Measurements from ENCODE around the gene FHIT.

The FHIT gene

DNA sequence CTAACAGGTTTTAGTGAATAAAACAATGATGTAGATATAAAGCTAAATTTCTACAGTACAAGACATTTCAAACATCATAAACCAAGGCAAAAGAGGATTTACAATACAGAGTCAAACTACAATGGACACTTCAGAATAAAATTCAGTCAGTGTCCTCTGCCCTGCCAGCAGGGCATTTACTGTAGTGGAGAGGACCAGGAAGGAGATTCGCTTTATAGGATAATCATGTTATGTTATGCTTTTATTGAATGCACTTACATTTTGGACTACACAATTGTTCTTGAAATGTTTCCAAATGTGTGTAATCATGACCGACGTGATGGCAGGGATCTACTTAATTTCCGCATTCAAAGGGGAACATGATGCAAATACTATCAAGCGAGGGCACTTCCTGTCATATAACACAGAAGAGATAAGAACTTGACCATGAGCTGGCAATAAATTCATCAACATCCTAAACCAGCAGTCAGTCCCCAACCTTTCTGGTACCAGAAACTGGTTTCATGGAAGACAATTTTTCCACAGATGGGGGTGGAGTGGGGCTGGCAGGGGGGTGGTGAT lies 925.6 kb downstream of the FHIT start:
- no peak for DNase-seq (ENCODE audit: low spot score)

DNA sequence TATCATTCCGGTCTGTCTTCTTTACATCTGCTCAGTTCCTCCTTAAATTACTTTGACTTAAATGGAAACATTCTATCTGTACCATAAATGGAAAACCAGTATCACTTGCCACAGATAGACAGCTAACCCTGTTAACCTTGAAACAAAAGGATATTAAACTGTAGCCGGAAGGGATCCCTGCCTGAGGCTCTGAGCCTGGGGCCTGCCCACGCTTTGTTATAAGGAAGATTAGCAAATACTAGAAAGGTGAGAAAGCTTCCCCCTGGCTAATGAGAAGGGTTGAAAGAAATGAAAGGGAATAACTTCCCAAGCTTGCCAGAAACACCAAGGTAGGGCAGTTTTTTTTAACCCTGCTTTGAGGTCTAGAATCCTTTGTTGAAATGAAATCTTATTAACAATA lies 927.6 kb downstream of the FHIT start:
- DNase-seq (ENCODE audit: low spot score): no peak

DNA sequence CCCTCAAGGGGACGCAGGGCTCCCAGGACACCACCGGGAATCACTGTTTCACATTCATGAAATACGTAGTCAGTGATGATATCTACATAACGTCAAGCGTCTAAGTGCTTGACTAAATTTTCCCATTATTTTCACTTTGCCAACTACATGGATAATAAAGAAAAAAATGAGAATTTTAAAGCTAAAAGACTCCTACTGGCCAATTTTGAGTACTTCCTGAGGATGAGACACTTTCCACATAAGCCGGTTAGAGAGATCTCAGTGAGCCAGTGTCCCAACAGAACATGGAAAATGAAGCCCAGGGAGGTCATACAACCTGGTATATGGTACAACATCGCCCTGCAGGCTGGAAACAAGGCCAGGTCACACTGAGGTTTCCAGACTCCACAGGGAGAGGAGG lies 928.1 kb downstream of the FHIT start:
- no peak for DNase-seq (ENCODE audit: low spot score)

DNA sequence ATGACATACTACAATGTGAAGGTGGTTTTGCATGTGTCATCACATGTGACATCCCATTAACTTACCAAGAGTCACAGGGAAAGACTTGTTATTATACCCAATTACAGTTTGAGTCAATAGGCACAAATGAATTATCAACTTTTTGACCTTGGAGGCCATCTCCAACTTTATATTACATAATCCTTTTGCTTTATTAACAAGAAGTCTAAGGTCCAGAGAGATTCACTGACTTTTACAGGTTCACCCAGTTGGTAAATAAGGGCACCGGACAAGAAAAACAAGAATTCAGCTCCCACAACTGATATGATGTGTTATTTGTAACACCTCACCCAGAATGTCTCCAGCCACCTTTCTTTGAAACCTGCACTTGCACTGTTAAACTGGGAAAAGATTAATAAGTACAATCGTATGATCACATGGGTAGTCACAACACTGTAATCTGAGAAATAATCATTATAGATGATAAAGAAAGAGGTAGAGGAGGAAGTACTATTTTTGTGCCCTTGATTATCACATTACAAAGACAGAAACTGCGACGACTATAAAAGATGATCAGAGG lies 928.9 kb downstream of the FHIT start:
- no peak for DNase-seq (ENCODE audit: low spot score)

DNA sequence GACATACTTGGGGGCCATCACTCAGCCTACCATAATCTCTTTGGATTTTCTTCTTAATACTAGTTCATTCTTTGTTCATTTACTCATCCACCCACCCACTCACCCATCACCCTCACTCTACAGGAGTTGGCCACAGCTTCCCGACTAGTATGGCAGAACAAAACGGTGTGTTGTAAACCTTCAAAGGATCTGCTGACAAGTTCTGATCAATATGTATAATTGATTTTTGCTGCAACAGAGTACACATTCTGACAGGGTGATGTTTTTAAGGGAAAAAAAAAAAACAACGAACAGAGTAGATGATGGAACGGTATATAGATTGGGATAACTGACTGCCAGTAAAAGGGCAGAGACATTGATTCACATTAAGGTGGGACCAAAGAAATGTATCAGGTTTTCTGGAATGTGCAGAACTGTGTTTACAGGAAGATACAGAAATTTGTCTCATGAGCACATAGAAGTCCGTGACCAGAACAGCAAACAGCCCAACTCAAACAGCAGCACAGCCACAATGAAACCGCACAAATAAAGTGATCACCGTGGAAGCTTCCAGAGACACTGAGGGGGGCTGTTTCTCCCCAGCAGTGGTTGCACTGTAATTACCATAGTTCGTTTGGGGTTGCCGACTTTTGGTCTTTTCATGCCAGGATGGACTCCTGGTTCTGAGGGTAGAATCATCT lies 931.9 kb downstream of the FHIT start:
- no peak for DNase-seq (ENCODE audit: low spot score)

DNA sequence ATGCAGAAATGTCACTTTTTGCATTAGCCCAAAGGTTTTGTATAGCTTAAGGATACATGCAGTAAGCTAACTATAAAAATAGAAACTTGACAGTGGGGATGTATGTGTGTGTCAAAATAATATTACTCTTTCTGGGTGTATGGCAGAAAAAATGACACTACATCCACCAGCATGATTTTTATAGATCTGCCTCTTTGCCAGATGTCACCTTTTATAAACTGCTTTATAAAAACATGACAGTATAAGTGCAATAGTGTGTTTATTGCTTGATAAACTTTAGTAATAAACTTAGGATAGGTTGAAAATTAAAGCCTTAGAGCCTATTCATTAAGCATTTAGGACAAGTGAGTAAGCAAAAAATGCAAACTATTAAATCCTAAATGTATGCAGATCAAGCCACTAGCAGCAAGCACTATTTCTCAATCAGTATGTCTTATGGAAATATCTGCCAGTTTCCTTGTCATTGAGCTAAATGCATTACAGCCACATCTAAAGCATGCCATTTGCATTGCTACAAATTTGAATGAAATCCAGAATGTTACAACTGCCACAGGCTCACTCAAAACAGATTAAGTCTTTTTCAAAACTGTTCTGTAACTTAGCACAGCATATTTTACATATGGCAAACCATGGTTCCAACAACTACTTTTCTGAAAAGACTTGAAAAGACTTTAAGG lies 935.0 kb downstream of the FHIT start:
- no peak for DNase-seq (ENCODE audit: low spot score)

DNA sequence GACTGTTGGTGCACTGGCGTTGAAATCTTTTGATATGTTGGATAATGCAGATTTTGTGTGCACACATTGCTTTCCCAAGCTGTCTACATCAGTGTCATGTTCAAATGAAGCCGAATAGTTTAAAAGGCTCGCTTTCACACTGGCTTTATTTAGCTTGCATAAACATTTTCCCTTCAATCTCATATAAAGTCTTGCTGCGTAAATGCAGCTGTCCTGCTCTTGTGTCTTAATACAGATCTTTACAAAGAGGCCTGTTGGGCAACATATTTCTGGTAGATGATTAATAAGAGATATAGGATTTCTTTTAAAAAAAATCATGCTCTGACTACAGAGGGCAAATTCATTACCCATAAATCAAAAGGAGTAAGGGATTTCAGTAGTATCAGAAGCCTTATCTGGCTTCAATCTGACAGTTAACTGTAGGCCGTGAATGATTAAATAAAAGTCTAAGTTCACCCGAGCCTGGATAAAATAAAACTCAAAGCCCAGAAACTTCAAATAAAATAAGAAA lies 937.2 kb downstream of the FHIT start:
- no peak for DNase-seq (ENCODE audit: low spot score)

DNA sequence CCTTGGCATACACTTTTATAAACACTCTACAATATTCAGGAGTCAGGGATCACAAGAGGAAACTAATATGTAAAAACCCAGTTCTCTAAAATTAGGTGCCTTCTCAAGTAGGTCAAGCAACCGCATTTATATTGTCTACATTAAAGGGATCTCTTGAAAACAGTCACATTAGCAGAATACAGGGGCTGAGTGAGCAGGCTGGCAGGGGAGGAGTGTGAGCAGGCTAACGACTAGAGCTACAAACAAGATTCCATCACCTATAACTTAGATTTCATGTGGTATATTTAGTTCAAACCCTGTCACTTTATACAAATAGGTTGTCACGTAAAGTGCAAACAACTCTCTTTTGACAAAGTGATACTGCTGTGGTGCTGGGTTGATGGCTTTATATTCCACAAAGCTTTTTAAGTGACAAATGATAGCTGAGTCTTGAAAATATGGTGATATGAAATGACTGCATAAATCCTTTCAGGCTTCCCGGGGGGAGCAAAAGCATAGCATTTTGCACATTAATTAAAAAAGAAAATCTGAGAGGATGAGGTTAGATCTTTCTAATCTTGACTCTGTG lies 937.9 kb downstream of the FHIT start:
- DNase-seq (ENCODE audit: low spot score): no peak

DNA sequence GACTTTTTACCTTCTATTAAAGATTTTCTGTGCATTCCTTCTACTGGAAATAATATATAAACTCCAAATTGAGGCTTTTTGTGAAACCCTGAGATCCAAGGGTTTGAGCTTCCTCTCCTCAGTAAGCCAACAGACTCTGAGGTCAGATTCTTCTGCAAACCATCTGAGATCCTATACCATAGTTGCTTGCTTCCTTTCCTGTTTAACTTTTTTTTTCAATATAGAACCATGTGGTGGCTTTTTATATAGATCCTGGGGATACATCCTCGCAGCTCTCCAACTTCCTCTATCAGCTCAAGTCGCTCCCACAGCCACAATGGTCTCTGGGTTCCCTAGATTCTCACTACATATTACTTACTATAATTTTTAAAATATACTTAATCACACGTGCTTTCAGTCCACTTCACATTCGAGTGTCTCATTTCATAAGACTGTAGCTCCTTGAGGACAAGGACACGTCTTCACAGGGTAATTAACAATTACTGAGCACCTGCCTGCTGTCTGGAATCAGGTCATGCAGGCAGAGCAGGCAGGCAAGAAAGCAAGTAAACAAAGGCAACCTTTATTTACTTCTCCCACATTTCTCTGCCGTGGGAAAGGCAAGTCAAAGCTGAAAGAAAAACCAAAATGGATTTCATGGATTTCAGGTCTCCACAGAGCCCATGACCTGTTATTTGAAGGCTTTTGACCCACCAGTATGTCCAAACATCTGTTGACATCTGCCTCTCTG lies 941.5 kb downstream of the FHIT start:
- no peak for DNase-seq (ENCODE audit: low spot score)

DNA sequence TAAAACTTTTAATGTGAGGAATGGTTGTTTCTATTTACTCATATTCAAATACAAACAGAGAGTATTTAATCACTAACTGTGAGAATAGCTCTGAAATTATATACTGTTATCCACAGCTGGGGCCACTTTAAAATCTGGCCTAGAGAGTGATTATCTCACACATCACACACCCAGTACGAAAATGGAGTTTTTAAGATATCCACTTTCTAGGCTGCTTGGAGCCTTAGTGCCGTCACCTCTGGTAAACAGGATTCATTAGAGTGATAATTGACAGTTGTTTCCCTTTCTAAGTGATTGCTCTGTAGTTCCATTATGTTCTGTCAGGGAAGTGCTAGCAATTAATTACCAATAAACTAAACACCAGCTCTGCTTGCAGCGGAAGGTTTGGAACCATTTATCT lies 942.4 kb downstream of the FHIT start:
- DNase-seq (ENCODE audit: low spot score): no peak

DNA sequence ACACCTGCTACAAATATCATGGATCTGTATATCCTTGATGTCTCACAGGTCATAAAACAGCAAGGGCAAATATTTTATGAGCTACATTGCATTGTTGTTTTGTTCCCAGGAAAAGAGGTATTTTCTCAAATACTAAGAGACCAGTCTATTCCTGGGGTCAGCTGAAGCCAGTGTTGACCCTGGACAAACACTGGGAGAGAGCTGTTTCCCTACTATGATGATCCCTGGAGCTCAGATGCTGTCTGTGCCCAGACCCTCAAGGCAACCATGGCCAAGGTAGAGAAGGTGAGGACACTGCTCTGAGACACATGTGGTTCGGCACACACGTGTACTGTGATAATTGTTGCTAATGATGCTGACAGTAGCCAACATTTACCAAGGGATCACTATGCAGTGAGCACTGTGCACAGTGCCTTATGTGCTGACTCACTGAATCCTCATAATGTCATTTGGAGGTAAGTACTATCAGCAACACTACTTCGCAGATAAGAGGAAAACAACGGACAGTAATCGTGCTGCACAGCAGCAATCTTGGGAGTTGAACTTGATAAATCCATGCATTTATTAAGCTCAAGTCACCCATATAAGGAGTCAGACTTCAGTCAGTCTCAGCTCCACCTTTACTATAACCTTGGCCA lies 943.6 kb downstream of the FHIT start:
- DNase-seq (ENCODE audit: low spot score): no peak

DNA sequence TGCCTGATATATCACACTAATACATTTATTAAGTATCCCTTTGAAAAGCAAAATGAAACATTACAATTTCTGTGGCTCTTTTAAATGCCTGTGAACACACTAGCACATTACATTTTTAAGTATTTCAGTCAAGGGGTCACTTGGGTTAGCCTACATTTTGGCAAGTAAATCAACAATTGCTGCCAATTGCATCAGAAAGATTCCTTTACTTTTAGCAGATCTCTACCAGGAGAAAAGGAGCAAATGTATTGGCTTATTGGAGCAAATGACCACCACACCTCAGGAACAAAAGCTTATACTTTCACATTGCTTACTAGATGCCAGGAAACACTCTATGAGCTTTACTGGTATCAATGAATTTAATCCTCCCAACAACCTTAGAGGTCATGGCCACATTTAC lies 947.1 kb downstream of the FHIT start:
- DNase-seq (ENCODE audit: low spot score): no peak

DNA sequence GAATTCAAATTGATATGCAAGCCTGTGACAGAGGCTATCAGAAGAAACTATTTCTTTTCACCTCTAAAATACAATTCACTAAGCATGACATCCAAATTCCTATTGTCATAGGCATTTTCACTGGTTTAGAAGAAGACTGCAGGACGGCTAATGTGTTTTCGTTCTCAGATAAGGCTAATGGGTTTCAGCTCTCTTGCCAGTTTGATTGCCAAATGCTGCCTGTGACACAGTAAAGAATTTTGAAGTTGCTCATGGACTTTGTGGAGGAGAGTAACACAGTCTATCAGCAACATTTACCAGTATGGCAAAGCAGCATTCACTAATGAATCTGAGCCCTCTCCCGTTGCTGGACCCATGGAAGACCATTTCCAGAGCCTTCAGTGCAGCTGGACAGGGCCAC lies 948.1 kb downstream of the FHIT start:
- DNase-seq (ENCODE audit: low spot score): no peak

DNA sequence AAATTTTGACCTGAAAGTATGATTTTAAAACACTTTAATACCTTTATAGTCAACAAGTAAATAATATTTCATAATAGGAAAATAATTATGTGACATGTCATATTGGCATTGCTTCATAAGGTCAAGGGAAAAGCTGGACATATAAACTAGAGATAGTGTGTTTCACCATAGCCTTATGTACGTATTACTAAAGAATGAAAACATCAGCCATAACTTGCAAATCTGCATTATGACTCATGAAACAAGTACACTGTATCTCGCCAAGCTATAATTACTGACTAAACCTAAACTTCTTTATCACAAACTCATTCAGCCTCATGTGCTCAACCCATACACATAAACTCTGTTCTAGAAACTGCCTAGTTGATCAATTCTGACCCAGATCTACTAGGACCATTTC lies 950.1 kb downstream of the FHIT start:
- no peak for DNase-seq (ENCODE audit: low spot score)

DNA sequence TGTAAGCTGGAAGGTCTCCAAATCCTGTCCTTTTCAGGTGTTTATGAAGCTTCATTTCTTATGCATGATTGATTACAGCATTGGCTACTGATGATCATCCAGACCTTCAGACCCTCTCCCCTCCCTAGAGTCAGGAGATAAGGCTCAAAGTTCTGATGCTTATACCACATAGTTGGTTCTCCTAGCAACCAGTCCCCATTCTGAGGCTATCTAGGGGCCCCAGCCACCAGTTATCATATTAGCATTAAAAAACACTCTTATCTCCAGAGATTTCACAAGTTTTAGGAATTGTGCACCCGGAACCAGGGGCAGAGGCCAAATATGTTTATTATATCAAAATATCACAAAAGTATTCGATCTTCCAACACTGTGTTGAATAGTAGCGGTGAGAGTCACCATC lies 953.1 kb downstream of the FHIT start:
- DNase-seq (ENCODE audit: low spot score): no peak

DNA sequence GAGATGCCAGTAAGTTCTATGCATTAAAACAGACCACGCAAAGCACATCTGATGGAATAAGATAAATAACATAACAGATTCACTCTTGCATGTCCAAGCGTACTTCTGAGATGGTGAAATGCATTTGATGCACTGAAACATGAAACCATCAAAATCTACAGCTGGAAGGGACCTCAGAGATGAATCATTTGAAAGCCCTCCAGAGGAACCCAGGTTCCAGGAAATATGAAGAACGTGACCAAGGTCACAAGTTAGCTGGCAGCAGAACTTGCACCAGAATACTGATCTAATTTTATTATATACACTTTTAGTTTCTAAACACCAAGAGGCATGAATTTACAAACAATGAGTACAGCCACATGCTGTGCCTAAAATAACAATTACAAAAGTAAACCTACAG lies 957.1 kb downstream of the FHIT start:
- DNase-seq (ENCODE audit: low spot score): no peak

DNA sequence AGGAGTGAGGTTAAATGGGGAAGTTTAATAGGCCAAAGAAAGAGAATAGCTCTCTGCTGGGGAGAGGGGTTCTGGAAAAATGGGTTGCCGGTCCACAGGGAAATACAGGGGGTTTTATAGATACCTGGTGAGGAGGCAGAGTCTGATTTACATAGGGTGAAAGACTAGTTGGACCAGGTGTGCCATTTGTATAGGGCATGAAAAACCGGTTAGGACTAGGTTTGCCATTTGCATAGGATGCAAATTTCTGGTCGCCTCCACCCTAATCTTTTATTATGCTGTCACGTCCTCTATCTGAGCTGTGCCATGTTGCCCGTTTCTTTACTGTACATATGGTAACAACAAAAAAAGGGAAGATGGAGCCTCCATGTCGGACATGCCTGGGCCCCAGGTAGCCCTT lies 960.1 kb downstream of the FHIT start:
- DNase-seq (ENCODE audit: low spot score): no peak

DNA sequence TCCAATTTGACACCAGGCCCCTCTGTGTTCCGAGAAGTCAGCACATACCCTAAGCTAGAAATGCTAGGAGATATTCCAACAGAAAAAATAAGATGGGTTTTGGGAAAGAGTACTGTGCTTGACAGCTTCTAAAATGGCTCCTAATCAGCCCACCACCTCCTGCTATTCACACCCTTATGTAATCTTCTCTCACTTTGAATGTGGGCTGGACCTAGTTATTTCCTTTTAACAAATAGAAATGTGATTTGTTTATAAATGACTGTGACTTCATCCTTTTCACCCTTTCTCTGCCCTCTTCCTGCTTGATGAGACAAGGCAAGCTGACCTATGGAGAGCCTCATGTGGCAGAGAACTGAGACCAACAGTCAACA lies 961.1 kb downstream of the FHIT start:
- no peak for DNase-seq (ENCODE audit: low spot score)

DNA sequence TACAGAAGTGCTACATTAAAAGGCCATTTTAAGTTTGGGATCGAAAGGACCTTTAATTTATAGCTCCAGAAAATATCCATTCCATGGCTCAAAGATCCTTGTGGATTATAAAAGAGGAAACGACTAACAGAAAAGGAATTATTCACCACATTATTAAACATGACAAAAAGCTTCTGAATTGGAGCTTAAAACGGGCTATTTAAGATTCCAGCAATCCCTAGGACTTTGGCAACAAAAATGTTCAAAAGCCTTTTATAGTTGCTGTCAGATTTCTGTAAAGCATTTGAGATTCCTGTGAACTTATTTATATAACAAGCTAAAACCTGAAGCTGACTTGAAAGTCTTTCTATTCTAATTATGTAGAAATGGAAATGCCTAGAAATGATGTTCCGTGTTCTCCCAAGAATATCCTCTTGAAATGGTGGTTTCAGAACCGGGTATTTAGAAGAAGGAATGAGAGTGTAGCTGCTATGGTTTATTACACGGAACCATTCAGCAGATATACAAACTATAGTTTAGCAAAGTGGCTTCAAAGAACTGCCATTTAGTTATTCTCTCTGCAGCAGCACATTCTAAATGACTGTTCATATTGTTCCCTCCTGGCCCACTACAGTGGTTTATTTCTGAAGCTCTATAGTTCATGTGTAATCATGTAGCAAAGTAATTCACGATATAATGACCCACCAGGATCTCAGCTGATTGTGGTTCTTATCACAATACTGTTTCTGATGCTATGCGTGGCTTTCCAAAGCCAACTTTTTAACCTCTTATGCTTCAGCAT lies 961.7 kb downstream of the FHIT start:
- DNase-seq (ENCODE audit: low spot score): no peak

DNA sequence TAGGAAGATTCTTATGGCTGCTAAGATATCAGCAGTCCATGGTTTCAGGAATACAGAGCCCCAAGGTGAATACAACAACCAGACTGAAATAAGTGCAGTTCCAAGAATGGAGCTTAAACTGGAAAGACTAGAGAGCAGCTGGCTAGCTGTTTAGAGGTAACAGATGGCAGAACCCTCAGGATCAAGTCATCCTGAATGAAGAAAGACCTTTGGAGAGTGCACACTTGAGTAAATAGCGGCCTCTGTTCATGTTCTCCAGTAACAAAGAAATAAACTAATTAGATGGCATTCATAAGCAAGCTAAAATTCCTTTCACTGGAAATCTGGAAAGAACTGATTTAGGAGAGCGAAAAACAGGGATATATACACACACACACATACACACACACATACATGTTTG lies 968.4 kb downstream of the FHIT start:
- no peak for DNase-seq (ENCODE audit: low spot score)

DNA sequence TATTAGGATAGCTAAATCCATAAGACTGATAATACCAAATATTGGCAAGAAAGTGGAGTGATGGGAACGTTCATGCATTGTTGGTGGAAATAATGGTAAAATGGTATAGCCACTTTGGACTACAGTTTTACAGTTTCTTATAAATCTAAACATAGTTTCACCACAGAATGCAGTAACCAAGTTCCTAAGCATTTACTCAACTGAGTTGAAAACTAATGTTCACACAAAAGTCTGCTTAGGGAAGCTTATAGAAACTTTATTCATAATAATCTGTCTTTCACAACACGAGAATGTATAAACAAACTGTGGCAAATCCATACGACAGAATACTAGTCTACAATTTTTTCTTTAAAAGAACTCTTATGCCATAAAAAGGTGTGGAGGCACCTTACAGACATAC lies 969.3 kb downstream of the FHIT start:
- DNase-seq (ENCODE audit: low spot score): no peak

All from kidney capillary endothelial cell (primary cell).